Measurements from ENCODE around the gene XPO6.

The XPO6 gene

DNA sequence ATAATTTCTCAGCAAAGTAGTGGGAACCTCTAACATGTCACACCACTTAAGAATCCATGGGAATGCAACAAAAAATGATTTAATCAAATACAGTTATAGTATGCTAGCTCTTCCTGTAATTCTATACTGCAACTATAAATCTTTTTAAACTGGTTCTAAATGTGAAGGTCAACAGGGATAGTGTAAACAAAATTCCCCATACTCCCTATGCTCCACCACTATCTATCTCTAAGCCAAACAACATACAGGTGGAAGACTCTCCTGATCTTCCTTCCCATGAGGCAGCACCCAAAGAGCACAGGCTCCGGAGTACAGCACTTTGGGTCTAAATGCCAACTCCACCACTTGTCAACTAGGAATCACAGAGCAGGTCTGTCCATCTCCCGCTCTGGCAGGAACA lies 4.4 kb downstream of the XPO6 start:
- DNase-seq = no peak

DNA sequence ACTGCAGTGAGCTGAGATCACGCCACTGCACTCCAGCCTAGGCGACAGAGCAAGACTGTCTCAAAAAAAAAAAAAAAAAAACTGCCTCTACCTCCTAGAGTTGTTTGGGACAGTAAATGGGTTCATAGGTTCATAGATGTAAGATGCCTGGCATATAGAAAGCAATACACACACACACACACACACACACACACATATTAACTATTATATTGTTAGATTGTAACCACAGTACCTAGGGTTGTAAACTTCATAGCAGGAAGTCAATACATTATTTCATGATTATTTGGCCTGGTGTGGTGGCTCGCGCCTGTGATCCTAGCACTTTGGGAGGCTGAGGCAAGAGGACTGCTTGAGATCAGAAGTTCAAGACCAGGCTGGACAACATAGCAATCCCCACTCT lies 5.8 kb downstream of the XPO6 start:
- no peak for DNase-seq

DNA sequence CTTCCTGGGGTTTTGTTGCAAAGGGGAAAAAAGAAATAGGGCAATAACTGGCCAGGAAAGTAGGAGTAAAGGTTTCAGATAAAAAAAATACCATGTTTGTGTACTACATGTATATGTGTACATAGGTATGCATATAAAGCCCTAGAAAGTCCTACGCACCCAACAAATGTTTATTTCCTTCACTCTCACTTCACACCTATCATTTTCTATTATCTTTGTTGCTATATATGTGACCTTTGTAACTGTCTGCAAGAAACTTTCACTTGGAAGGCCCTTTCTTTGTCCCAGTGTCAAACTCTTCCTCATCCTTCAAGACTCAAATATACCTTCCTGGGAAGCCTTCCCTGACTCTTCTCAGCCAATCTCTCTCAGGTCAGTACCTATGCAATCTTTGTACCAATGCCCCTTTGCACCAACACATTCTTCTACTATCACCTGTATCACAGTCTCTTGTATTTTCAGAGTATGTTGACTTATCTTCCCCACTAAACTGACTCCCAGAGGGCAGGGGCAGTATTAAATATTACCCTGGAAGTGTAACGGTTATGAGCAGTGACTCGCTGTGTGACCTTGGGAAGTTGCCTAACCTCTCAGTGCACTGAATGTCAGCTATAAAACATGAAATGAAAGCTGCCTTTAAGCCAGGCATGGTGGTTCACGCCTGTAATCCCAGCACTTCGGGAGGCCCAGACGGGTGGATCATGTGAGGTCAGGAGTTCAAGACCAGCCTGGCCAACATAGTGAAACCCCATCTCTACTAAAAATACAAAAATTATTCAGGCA lies 6.5 kb downstream of the XPO6 start:
- no peak for DNase-seq

DNA sequence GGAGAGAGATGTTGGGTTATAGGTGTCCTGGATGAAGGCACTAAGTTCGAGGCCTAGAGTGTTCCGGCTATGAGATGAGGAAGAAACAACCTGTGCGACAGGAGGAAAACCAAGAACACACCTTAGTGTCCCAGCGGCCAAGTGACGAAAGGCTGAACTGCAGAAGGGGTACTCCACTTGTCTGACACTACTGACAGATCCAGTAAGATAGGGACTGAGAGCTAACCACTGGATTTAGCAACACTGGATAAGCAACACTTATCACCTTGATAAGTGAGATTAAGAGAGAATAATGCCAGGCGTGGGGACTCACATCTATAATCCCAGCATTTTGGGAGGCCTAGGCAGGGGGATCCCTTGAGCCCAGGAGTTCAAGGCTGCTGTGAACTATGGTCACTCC lies 7.1 kb downstream of the XPO6 start:
- no peak for DNase-seq

DNA sequence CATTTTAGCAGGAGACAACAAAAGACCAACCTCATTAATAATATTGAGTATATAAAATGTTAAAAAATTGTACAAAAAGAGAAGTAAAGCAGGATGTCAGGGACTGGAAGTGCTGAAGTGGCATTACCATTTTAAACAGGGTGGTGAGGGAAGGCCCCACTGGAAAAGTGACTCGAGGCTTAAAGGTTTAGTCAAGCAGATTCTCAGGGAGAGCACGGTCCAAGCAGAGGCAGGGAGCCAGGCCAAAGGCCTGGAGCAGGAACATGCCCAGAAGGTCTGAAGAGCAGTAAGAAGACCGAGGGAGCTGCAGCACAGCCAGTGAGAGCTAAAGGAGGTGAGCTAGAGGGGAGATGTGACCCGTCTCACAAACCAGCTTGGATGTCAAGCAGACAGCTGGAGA lies 7.6 kb downstream of the XPO6 start:
- no peak for DNase-seq

DNA sequence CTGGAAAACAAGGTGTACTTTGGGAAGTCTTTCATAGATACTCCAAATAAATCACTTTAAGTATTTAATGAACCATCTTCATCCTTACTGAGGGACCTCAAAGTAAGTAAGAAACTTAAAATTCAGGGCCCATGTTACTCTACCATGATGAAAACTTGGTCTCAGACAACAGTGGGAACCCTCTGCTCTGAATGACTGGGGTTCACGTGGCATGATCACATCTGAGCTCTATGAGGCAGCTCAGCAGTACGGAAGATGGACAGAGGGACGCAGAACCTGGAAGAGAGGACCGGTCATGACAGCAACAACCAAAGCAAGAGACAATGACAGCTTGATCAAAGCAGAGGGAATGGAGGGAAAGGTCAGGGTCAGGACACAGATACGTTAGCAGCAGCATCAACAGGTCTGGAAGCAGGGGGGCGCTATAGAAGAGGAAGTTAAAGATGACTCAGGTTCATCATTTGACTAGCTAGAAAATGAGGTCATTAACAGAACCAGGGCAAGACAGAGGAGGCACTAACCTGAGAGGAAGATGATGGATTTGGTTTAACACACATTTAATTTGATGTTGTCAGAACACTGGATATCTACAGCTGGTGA lies 9.5 kb downstream of the XPO6 start:
- peak; percentile 51 to 62 for DNase-seq

DNA sequence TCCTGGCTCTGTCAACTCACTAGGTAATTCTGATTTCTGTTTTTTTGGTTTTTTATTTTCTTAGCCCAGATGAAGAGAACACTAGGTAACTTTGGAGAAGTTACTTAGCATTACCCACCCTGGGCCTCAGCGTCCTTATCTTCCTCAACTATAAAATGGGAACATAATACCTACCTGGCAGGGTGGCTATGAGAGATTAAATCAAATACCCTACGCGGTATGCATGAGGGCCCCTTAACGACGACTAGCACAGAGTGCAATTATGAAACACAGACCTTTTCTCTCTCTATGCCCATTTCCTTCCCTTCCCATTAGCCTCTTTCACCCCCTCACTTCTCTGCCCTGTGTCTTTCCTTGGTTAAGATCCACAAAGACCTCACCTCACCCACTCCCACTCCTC lies 11.1 kb downstream of the XPO6 start:
- DNase-seq = no peak

DNA sequence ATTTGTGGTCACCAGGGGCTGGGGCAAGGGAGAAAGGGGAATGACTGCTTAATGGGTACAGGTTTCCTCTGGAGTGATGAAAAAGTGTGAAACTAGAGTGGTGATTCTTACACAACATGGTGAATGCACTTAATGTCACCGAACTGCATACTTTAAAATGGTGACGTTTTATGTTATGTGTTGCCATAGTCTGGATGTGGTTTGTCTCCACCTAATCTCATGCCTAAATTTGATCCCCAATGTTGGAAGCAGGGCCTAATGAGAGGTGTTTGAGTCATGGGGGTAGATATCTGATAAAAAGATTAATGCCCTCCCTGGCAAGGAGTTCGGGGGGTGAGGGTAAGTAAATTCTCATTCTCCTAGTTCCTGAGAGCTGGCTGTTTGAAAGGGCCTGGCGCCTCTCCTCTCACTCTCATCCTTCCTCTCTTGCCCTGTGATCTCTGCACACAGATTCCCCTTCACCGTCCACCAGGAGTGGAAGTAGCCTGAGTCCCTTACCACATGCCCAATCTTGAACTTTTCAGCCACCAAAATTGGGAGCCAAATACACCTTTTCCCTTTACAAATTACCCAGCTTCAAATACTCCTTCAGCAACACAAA lies 15.3 kb downstream of the XPO6 start:
- no peak for DNase-seq

DNA sequence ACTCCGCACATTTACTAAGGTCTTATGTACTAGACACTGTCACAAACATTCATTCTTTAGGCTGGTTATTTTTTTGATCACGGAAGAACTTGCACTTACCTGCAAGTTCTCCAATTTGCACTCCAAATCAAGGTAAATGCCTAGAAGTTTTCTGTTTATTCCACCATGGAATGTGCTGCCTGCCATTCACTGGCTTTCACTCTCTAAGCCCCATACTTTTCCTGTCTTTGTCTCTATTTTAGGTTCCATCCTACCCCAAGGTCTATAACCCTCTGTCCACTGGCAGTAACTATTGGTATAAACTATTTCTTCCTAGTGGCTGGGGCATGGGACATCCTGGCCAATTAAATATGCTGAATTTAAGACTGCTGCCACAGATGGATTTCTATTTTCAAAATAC lies 15.9 kb downstream of the XPO6 start:
- no peak for DNase-seq

DNA sequence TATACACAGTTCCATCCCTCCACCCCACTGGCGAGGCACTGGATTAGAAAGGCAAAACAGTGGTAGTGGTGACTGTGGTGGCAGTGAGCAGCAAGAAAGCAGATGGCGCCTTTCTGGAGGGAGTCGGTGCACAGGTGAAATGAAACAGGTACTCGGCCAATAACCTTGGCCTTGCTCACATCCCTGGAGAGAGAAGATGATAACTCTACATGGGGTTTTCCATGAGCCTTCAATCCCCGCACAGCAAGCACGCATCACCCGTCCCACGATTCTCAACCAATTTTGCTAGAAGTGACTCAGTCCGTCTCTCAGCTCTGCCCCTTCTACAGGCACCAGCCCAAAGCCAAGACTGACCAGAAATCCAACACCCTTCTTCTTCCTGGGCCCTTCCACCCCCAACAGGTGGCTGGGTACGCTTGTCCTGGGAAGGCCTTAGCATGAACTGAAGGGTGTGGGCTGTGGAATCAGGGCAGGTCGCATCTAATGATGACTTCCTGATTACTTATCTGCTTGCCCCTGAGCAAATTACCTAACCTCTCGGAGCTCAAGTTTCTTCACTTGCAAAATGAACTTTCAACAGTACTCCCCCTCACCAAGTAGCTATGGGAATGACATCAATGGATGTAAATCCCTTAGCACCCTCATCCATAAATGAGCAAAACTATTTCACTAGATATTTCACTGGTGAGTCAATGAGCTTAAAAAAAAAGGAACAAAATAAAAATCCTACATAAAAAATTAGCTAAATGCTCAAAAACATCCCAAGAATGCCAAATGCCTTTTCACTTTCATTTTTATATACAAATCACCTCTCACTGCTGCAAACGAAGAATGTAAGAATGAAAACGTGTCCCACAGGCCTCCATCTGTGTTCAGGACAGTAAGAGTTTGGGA lies 18.0 kb downstream of the XPO6 start:
- peak; percentile 66 for DNase-seq

DNA sequence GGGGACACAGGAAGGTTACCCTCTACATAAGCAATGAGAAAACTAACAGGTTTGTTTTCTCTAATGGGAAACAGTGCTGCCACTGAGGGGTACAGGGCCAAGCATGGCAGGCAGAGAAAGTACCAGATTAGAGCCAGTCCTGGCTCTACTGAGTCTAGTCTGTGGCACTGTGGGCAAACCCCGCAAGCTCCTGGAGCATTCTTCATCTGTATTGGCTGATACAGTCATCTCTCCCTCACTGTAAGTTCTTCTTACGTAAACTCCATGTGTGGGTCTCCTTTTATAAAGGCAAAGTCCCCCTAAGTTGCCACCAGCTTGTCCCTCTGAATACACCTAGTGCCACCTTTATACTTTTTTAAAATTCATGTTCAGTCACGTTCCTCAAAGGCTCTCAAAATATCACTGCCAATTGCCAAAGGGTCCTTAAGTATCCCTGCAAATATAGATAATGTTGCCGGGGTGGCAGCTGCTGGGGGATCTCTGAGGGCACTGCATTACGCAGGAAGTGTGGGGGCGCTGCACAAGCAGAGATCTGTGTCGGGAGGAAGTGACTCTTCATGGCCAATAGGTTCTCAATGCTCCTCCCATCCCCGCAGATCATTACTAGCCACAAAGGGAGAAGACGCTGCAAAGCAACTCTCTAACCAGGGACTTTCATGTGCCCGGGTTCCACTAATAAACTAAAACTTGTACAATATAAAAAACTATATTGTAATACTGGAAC lies 18.8 kb downstream of the XPO6 start:
- peak; percentile 76 to 81 for DNase-seq

DNA sequence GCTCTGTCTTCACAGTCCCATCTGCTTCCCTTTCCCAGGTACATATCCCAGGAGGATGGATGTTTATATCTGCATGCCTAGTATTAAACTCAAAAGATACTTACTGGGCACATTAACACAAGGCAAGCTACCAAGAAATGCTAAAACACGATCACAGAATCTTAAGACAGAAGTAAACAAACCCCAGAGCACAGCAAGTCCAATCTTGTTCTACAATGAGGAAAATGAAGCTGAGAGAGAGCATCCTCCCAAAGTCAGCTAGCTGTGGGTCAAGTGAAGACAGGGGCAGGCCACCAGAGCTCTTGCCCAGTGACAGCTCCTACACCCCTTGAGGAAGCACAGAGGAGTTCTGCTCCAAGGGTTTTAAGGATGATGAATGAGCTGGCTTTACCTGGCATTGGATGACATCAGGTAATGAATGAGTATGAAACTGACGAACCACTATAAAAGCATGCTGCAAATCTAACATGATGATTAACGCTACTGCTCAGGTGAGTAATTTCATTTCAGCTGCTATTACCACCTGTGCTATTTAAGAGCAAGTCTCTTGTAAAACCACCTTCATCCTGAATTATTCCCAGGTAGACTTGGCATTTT lies 20.3 kb downstream of the XPO6 start:
- DNase-seq = no peak

DNA sequence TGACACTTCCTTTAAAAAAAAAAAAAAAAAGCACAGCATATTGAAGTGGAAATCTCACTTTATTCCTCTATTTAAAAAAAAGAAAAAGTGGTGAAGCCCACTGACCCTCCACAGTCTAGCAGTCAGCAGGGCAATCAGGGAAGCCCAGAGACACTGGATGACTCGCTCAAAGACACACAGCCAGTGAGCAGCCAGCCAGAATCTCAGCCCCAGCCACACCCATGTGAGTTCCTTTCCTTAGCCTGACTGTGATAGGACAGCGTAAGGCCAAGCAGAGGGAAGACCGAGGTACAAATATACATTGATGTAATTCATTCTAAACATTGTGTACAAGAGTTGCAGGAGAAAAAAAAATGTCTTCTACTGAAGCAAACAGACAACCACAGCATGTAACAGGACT lies 22.5 kb downstream of the XPO6 start:
- no peak for DNase-seq

DNA sequence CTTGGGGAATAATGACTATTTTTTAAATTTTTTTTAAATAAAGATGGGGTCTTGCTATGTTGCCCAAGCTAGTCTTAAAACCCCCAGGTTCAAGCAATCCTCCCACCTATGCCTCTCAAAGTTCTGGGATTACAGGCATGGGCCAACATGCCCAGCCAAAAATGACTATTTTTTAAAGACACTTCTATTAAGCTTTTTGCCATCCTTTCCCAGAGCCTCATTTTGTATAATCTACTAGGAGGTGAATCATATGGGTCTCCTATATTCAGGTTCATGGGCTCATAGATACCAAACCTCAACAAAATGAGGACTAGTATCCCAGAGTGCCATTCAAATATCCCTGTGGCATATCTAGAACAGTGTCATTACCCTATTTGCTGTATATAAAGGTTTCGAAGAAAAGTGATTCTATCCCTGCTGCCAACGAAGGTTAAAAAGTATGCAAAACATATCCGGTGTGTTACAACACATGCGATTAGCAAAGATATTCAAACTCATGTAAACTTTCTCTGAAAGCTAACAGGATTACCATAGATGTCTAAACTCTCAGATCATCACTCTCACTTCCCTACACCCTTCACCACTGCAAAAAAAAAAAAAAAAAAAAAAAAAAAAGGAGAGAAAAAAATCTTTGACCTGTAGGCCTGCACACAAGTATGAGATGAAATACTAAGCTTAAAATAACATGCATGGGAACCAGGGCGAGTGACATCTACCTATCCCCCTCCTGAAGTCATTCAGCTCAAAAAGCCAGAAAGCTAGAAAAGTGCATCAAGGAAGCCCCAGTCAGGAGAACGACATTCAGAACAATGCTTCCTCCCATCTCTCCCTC lies 23.5 kb downstream of the XPO6 start:
- no peak for DNase-seq

DNA sequence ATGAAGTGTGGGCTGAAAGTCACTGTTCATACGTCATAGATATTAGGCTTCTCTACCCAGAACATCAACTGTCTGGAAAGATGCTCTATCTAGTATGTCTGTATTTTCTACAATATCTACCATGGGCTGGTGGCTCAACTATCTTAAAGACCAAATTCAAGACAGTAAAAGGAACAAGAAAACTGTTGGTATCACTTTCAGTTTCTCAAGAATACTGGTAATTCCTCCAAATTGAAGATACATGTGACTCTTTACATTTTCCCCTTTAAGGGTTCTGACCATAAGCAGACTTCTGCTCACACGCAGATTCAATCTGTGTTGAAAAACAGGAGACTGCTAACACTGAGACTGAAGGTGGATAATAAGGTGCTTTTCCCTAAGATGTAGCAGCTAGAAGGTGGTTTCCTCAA lies 24.2 kb downstream of the XPO6 start:
- no peak for DNase-seq

DNA sequence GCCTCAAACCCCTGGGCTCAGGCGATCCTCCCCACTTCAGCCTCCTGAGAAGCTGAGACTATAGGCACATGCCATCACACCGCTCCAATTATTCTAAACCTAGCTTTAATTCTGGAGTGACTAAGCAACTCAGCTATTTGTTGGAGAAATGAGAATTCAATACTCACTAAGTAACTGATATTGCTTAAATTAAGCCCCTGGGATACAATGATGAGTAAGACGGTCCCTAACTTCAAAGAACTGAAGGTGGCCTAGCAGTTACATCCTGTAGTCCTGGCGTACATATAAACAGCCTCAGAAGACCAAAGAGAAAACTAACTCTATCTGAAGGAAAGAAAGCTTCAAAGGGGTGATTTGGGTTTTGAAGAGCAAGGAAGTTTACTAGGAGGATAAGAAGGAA lies 25.0 kb downstream of the XPO6 start:
- no peak for DNase-seq

DNA sequence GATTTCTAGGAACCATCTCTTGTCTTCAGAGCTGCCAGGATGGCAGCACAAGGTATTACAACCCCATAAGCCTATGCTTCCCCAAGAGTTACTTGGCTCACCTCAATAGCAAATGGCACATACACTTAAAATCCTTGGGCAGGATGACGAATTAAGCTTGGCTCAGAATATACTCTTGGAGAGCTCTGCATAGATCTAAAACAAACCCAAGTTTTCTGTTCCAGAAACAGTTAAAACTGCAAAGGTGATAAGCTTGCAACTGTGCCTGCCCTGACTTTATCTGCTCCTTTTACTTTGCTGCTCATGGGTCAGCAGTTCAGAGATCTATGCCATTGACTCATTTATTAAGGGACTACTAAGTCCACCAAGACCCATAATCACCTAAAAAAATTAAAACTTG lies 26.1 kb downstream of the XPO6 start:
- DNase-seq = no peak

DNA sequence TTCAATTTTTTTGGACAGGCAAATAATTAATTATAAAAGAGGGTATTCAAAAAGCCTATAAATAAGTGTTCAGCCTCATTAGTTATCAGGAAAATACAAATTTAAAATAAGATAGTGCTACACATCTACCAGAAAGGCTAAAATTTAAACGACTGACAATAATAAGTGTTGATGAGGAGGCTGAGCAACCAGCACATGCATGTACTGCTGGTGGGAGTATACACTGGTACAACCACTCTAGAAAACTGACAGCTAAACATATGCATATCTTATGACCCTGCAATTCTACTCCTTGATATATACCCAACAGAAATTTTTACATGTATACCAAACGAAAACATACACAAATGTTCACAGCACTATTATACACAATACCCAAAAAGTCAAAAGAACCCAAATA lies 27.1 kb downstream of the XPO6 start:
- DNase-seq = no peak

DNA sequence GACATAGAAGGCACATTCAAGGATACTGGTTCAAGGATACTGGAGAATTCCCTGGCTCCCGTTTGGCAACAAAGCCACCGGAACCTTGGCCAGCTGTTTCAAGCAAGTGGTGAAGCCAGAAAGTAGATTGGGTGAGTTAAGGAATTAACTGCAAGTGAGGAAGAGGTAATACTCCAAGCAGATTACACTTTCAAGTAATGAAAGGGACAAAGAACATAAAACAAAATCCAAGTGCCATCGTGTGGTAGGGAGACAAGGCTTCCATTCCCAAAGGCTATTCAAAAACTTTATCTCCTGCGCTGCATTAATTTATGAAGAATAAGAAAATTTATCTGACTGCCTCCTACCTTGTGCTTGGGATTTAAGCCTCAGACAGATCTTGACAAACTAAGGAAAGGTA lies 27.8 kb downstream of the XPO6 start:
- DNase-seq = no peak

DNA sequence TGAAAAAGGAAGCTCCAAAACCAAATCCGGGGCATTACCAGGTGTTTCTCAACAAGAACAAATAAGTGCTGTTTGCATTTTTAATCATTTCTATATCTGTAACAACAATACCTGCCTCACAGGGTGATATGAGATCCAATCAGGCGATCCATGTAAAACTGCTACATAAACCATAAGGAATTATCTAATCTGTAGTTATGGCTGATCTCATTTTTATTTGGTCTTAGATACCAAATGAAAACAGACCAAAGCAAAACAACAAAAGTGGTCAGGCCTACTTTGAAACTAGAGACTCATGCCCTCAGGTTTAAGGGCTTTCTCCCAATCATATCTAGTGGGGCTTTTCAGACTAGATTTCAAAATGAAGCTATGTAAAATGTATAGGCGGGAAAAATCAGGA lies 28.3 kb downstream of the XPO6 start:
- no peak for DNase-seq

DNA sequence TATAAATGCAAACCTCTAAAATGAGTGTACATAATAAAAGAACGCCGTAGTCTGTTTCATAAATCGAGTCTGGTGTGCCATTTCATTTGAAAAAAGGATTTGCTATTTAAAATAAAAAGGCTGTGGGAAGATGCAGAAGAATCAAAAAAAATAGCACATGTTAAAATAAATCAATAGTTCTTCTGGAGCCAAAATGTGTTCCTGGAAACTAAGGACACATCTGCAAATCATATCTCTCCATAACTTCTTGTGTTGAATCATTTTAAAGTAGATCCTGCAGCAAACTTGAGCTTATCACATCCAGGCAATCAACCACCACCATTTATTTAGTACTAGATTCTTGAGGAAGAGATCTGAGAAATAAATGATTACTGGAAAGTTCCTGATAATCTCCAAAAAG lies 29.0 kb downstream of the XPO6 start:
- no peak for DNase-seq
